ENCODE measurements around the gene DNM2. TPM values are rescaled to one million over a fixed set of nuclear protein-coding genes. Genes with fewer than 3 reads are reported as not detected.

DNM2 gene
- polyA plus RNA-seq, 2 of the 4 experiments (the other 2 are of a cell fraction) = 32.9 to 58.5 TPM

GRCh38 chr19:10818301-10819123 lies 100.6 kb downstream of the DNM2 start:
- no peak for ATAC-seq
- POLR2A ChIA-PET = no interaction called here

More at GRCh38 chr19:10818301-10819123, 100.6 kb downstream of the DNM2 start:
- WGBS (ENCODE audit: missing lambda C conversion rate) = 80% methylated on average over 7 of the region's 19 CpGs
- CTCF ChIA-PET = interaction anchor here (0.6 kb wide), 1 partner anchor 31 kb away, joined by 4 read pairs; no protein-coding TSS in a partner anchor
- peaks cover 2% of the 10 kb centered on the region; the same call in 2 of the 3 replicates for H3K4me1 ChIP-seq
- no peak for DNase-seq (ENCODE audit: low read depth in 1 of 2, low spot score in 1 of 2)
- no peak overlapping the region for H3K4me2 ChIP-seq
- H3K4me3 ChIP-seq = no peak overlapping the region
- no peaks in the 10 kb centered on the region for H3K9me3 ChIP-seq
- TF ChIP-seq ZC3H11A (IDR thresholded peaks at IDR 0.05) (no peak), HOXB5 (CRISPR knock-in tag; IDR thresholded peaks at IDR 0.05) (no peak), CTCF (IDR thresholded peaks at IDR 0.05) (no peak), SMC3 (IDR thresholded peaks at IDR 0.05) (no peak), SREBF2 (IDR thresholded peaks at IDR 0.05) (no peak), PBX3 (IDR thresholded peaks at IDR 0.05) (no peak), RARB (CRISPR knock-in tag; IDR thresholded peaks at IDR 0.05) (no peak), CHD4 (IDR thresholded peaks at IDR 0.05; ENCODE audit: borderline replicate concordance) (no peak), CEBPB (IDR thresholded peaks at IDR 0.05) (no peak), FOSL2 (IDR thresholded peaks at IDR 0.05) (no peak), FOSL2 (CRISPR knock-in tag; IDR thresholded peaks at IDR 0.05) (no peak), RCOR1 (IDR thresholded peaks at IDR 0.05; ENCODE audit: low read depth, low read length) (no peak), HMGXB4 (CRISPR knock-in tag; IDR thresholded peaks at IDR 0.05; ENCODE audit: borderline replicate concordance) (no peak), KDM1A (IDR thresholded peaks at IDR 0.05; ENCODE audit: low read depth) (no peak), HEYL (CRISPR knock-in tag; IDR thresholded peaks at IDR 0.05) (no peak), EHF (CRISPR knock-in tag; IDR thresholded peaks at IDR 0.05) (no peak), MAZ (IDR thresholded peaks at IDR 0.05; ENCODE audit: borderline replicate concordance, low read depth, low read length) (no peak), KDM5A (IDR thresholded peaks at IDR 0.05) (no peak), ZFP36 (IDR thresholded peaks at IDR 0.05; ENCODE audit: borderline replicate concordance, partially characterized antibody) (no peak), ZSCAN20 (CRISPR knock-in tag; IDR thresholded peaks at IDR 0.05) (no peak)
- TF ChIP-seq, protein P1, sequence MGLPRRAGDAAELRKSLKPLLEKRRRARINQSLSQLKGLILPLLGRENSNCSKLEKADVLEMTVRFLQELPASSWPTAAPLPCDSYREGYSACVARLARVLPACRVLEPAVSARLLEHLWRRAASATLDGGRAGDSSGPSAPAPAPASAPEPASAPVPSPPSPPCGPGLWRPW (IDR thresholded peaks at IDR 0.05) = no peak
- H3K27ac ChIP-seq = no peak overlapping the region
- FAIRE-seq = no peak
